HepG2 (cell line): ENCODE data around the gene NINJ2. TPM values are rescaled to one million over a fixed set of nuclear protein-coding genes. Genes with fewer than 3 reads are reported as not detected.

Experiments
- CC2D1A ChIP-seq: sonication (generic); formaldehyde crosslinking; IDR thresholded peaks from 2 replicates; pipeline ENCODE4 v1.8.1; 2023; ENCODE audit warnings: mild to moderate bottlenecking, missing genetic modification reagents
- E2F2 ChIP-seq: sonication (generic); formaldehyde crosslinking; IDR thresholded peaks from 2 replicates; pipeline ENCODE4 v1.4.0; 2020; ENCODE audit warnings: missing genetic modification reagents, borderline replicate concordance
- FOXJ3 ChIP-seq: sonication (generic); formaldehyde crosslinking; IDR thresholded peaks from 2 replicates; pipeline ENCODE4 v1.4.0; 2020; ENCODE audit warnings: missing genetic modification reagents, mild to moderate bottlenecking, borderline replicate concordance
- FOXP4 ChIP-seq: sonication (generic); formaldehyde crosslinking; IDR thresholded peaks from 2 replicates; pipeline ENCODE4 v1.4.0; 2020; ENCODE audit warnings: missing genetic modification reagents
- LBX2 ChIP-seq: sonication (generic); formaldehyde crosslinking; IDR thresholded peaks from 2 replicates; pipeline ENCODE4 v1.5.0; 2020; ENCODE audit warnings: missing genetic modification reagents, mild to moderate bottlenecking, borderline replicate concordance
- NFYB ChIP-seq: sonication (generic); formaldehyde crosslinking; IDR thresholded peaks from 2 replicates; pipeline ENCODE4 v1.4.0; 2020; ENCODE audit warnings: missing genetic modification reagents
- RCOR2 ChIP-seq: IDR thresholded peaks from 2 replicates; pipeline ENCODE4 v1.6.1; 2016; ENCODE audit warnings: missing biosample characterization, missing genetic modification reagents
- SPEN ChIP-seq: sonication (generic); formaldehyde crosslinking; IDR thresholded peaks from 2 replicates; pipeline ENCODE4 v1.5.1; 2020; ENCODE audit warnings: low read depth, mild to moderate bottlenecking, missing genetic modification reagents
- TARDBP ChIP-seq: sonication (generic); formaldehyde crosslinking; IDR thresholded peaks from 2 replicates; pipeline ENCODE4 v1.8.0; 2022; ENCODE audit warnings: mild to moderate bottlenecking, missing genetic modification reagents
- TCF12 ChIP-seq, 2 experiments: fragments of 450-650 bp in 1 of 2; sonication (generic) in 1 of 2; formaldehyde crosslinking in 1 of 2; IDR thresholded peaks; 2 replicates each; pipeline versions ENCODE4 v1.6.1 to v1.8.0; 2017 to 2022; ENCODE audit warnings: antibody characterized with exemption in 1 of 2, mild to moderate bottlenecking in 1 of 2, missing genetic modification reagents in 1 of 2, moderate library complexity in 1 of 2
- TEF ChIP-seq: sonication (generic); formaldehyde crosslinking; IDR thresholded peaks from 2 replicates; pipeline ENCODE4 v1.5.0; 2020; ENCODE audit warnings: missing genetic modification reagents
- TRIM24 ChIP-seq: sonication (generic); formaldehyde crosslinking; IDR thresholded peaks from 2 replicates; pipeline ENCODE4 v1.8.0; 2022; ENCODE audit warnings: mild to moderate bottlenecking, missing genetic modification reagents
- ZNF337 ChIP-seq: sonication (generic); formaldehyde crosslinking; IDR thresholded peaks from 2 replicates; pipeline ENCODE4 v1.5.1; 2020; ENCODE audit warnings: missing genetic modification reagents, low read depth, mild to moderate bottlenecking, borderline replicate concordance
- ZNF501 ChIP-seq: sonication (generic); formaldehyde crosslinking; IDR thresholded peaks from 2 replicates; pipeline ENCODE4 v1.5.1; 2020; ENCODE audit warnings: mild to moderate bottlenecking, moderate library complexity, missing genetic modification reagents
- ZNF644 ChIP-seq: IDR thresholded peaks from 2 replicates; pipeline ENCODE4 v1.6.1; 2016; ENCODE audit warnings: low read depth
- ZNF652 ChIP-seq: IDR thresholded peaks from 2 replicates; pipeline ENCODE4 v1.6.1; 2016; ENCODE audit warnings: low read depth, borderline replicate concordance
- ZNF737 ChIP-seq: sonication (generic); formaldehyde crosslinking; IDR thresholded peaks from 2 replicates; pipeline ENCODE4 v1.5.0; 2020; ENCODE audit warnings: missing genetic modification reagents, mild to moderate bottlenecking, borderline replicate concordance
- ZNF878 ChIP-seq: sonication (generic); formaldehyde crosslinking; IDR thresholded peaks from 2 replicates; pipeline ENCODE4 v1.8.1; 2023; ENCODE audit warnings: mild to moderate bottlenecking, missing genetic modification reagents, moderate library complexity
- ZNF891 ChIP-seq: sonication (generic); formaldehyde crosslinking; IDR thresholded peaks from 2 replicates; pipeline ENCODE4 v1.5.0; 2020; ENCODE audit warnings: mild to moderate bottlenecking, missing genetic modification reagents
- ZXDC ChIP-seq: sonication (generic); formaldehyde crosslinking; IDR thresholded peaks from 2 replicates; pipeline ENCODE4 v1.5.0; 2020; ENCODE audit warnings: mild to moderate bottlenecking, missing genetic modification reagents
- polyA plus RNA-seq, 8 experiments: library from polyadenylated mRNA; depleted of rRNA in 3 of 8; stranded (reverse) in 7 of 8; unstranded in 1 of 8; fragments of >200 nt; fragmentation: Illumina TruSeq in 4 of 8; extraction: Trizol in 4 of 8; gene quantifications; 2 replicates each; pipeline versions ENCODE4 v1.2.1 to v1.2.3, GENCODE V29; 2011 to 2016; ENCODE audit warnings: low read depth in 4 of 8, missing spikeins in 1 of 8, mixed read lengths in 1 of 8; ENCODE audit not compliant: insufficient read depth in 1 of 8
- total RNA-seq, 5 experiments: library from RNA; depleted of rRNA; stranded (reverse); fragments of >200 nt; fragmentation: Illumina TruSeq; extraction: Trizol; gene quantifications; 2 replicates each; pipeline ENCODE4 v1.2.3, GENCODE V29; 2016; ENCODE audit warnings: low read depth in 1 of 5

Gene NINJ2
- total and polyA plus RNA-seq, 2 of the 13 experiments (the other 11 are each of a cell fraction or from before 2014, with no cell fraction given) = 0.62 to 3.8 TPM

GRCh38 chr12:571795-572531 is 91.3 kb downstream of the NINJ2 start (continued):
- TF ChIP-seq FOXP4 (CRISPR knock-in tag) (no peak), TARDBP (CRISPR knock-in tag) (0 out of 2 replicates have a peak, but pooled peaks have one; percentile 28), NFYB (CRISPR knock-in tag) (no peak), ZXDC (CRISPR knock-in tag) (no peak), ZNF878 (CRISPR knock-in tag) (no peak), TCF12 (IDR thresholded peaks at IDR 0.05) (no peak), TCF12 (CRISPR knock-in tag; IDR thresholded peaks at IDR 0.05) (0 out of 2 replicates have a peak, but pooled peaks have one; percentile 50), CC2D1A (CRISPR knock-in tag) (0 out of 2 replicates have a peak, but pooled peaks have one; percentile 32), SPEN (CRISPR knock-in tag) (no peak), ZNF652 (no peak), E2F2 (no peak), ZNF644 (CRISPR knock-in tag) (0 out of 2 replicates have a peak, but pooled peaks have one; percentile 14), LBX2 (no peak), FOXJ3 (no peak), ZNF337 (no peak), ZNF501 (peak; percentile 14; the same call in 1 of the 2 replicates), TEF (CRISPR knock-in tag) (no peak), TRIM24 (no peak), ZNF891 (CRISPR knock-in tag) (peak; percentile 55; the same call in 1 of the 2 replicates), RCOR2 (CRISPR knock-in tag) (no peak), ZNF737 (0 out of 2 replicates have a peak, but pooled peaks have one; percentile 42)
